ENCODE data around the gene ACCSL.

DNA sequence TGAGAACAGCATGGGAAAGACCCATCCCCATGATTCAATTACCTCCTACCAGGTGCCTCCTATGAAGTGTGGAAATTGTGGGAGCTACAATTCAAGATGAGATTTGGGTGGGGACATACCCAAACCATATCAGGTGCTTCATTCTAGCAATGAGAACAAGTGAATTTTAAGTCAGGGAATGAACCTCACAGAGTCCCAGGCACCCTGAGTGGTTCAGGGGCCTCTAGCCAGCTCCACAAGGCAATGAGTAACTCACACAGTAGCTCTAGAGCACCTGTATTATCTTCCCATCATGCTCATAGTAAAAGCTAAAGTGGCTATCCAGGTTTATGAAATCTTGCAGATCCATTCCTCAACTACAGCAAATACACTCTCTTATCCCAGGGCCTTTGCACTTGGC, 13.1 kb upstream of the ACCSL start:
- TF ChIP-seq, protein P1, sequence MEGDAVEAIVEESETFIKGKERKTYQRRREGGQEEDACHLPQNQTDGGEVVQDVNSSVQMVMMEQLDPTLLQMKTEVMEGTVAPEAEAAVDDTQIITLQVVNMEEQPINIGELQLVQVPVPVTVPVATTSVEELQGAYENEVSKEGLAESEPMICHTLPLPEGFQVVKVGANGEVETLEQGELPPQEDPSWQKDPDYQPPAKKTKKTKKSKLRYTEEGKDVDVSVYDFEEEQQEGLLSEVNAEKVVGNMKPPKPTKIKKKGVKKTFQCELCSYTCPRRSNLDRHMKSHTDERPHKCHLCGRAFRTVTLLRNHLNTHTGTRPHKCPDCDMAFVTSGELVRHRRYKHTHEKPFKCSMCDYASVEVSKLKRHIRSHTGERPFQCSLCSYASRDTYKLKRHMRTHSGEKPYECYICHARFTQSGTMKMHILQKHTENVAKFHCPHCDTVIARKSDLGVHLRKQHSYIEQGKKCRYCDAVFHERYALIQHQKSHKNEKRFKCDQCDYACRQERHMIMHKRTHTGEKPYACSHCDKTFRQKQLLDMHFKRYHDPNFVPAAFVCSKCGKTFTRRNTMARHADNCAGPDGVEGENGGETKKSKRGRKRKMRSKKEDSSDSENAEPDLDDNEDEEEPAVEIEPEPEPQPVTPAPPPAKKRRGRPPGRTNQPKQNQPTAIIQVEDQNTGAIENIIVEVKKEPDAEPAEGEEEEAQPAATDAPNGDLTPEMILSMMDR (conservative IDR thresholded peaks at IDR 0.05; ENCODE audit: low read depth, low read length), result no peak
- no peak for TF ChIP-seq EZH2phosphoT487 (IDR thresholded peaks at IDR 0.05; ENCODE audit: borderline replicate concordance, low read length)
- TF ChIP-seq EZH2 (IDR thresholded peaks at IDR 0.05; ENCODE audit: low read length, unreplicated experiment), result no peak
